GM18526 (cell line): ENCODE measurements around the gene C17orf113.
A peak's percentile ranks its signal among the peaks of the same experiment; 100 is the strongest.

Experiments
- POLR2A ChIP-seq: IDR thresholded peaks from 3 replicates; pipeline ENCODE4 v1.6.1; 2011; ENCODE audit not compliant: insufficient read length; ENCODE audit errors: extremely low read depth

Gene C17orf113

DNA sequence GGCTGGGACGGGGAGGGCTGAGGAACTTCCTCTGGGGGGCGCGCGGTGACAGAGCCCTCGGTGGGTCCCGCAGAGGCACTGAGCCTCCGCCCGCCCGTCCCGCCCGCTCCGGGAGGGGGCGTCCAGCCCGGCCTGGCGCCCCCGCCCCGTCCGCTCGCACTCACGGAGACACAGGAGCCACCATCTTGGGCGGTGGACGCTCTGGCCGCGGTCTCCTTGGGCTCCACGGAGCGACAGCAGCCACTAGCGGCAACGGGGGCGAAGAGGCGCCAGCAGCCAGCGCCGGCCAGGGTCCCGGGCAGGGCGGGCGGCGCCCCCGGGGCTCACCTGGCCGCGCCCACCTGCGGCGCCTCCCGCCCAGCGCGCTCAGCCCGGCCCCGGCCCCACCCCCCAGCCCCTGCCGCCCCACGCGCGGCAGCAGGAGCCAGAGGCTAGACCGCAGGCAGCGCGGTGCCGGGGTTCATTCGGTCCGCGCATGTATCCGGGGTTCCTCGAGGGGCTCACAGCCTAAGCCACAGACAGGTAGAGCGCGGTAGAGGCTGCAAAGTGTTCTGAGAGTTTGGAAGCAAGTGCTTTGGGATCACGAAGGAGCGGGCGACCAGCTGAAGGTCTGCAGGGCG is at the start of gene C17orf113:
C17orf113 (minus strand) TSS at position 209 of the 620 bp plus-strand sequence. CDS start 7,225 bp downstream, outside the sequence.
- peak; percentile 25 for TF ChIP-seq POLR2A

DNA sequence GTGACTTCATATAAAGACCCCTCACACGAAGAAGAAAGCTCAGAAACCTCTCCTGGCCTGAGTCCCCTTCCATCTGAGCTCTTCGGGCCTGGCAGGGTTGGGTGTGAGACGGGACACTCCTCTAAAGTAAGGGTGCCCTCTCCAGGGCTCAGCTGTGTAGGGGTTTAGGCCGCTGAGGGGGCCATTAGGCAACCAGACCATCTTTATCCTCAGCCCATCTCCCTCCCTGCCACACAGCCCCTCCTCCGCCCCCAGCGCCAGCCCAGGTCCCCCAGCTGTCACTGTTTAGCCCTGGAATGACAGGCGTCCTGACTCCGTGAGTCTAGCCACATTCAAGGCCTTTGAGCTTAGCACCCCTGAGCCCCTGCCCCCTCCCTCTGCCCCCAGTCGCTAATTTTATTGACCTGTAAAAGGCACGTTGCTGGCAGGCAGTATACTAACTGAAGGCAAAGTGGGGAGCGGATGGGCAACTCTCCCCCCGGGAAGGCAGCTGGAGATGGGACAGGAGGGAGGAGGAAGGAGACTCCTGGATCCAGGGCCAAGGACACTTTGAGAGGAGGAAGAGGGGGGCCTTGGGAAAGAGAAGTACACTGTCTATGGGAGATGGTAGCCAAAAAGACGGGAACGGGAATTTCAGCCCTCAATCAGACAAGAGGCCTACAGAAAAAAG is 48.5 kb upstream of the C17orf113 start:
- TF ChIP-seq POLR2A, result no peak

DNA sequence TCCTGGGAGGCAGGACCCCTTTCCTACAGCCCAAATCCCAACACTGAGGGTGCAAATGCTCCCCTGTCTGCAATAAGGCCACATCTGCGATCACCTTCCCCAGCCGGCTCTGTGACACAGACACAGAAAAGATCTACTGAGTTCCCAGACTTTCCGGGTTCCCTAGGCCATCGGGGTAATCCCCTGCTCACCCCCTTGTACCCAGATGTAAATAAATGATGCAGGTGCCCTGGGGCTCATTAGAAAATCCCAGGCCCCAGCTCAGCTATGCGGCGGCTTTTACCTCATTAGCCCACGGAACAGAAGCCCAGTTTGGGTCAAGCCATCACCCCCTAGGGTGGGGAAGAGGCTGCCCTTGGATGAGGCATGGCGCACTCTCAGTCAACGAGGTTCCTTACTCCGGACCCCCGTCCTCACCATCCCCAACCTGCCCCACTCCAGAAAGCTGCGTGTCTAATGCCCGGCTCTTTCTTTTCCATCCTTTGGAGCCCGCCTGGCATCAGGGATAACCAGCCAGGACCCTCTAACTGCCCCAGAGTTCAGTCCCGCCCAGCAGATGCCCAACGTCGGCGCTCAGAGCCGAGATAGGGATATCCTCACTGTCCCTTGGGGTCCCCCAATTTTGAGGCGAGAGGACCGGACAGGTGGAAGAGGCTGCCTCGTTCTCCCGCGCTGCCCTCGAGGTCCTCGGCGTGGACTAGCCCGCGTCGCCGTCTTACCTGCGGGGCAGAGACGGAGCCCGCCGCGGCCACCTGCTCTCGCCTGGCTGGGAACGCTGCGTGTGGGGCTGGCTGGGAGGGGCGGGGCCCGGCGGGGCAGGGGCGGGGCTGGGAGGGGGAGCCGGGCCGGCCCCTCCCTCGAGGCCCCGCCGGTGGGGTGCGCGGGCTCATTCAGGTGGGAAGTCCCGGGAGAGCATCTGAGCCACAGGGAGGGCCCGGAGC is 47.6 kb upstream of the C17orf113 start, which contains the start of gene ZNF385C:
ZNF385C (minus strand) TSS at position 783 of the 941 bp plus-strand sequence. CDS start 35,417 bp downstream, outside the sequence.
- no peak for TF ChIP-seq POLR2A

DNA sequence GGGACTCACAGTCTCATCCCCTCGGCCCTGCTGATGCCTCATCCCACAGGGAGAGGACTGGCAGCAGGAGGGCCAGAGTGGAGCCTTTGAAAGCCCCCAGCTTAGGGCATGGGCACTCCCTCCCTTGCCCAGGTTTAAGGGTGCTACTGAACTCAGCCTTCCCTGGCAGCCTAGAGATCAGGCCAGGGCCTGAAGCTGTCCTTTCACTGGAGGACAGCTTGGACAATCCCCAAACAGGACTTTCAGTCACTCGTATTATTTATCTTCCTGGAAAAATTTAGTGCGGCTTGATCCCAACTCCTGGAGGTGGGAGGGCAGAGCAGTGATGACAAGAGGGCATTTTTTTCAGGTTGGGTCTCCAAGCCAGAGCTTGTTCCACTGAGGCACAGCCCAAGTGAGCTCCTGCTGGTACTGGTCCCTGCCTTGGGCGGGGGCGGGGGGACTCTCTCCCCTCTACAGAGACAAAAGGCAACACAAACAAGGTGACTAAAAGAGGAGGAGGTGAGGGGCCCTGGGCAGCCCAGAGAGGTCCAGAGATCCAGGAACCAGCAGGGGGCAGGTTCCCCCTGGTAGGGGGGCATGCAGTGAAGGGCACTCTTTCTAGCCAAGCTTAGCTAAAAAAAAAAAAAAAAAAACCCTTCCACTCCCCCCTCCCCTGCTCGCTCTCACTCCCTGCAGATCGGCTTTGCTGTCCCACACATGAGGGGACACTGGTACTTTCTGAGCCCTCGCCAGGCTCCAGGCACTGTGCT is 46.1 kb upstream of the C17orf113 start:
- no peak for TF ChIP-seq POLR2A

DNA sequence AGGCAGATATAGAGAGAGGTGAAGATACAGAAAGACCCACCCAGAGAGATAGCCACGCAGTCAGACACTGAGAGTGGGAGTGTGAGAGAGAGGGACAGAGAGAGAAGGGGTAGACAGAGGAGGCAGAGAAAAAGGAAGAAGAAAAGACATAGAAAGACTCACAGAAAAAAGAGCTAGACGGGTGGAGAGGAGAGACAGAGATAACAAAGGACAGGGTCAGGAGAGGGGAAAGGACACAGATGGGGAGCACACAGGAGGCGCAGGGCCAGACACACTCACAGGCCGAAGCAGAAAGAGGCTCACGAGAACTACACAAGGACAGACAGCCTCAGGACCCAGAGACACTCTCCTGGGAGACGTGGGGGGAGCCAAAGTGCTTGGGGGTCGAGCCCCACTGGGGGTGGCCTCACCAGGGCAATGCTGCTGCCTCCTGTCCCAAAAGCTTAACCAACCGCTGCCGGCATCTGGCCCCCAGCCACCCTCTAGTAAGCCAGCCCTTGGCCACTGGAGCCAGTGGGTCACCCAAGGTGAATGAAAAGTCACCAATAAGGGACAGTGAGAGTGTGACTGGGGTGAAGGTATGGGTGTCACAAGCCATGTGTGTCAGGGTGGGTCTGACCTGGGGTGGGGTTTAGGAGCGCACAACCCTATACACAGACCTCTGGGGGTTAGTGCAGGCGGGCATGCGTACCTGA is 44.1 kb upstream of the C17orf113 start:
- TF ChIP-seq POLR2A, result no peak

DNA sequence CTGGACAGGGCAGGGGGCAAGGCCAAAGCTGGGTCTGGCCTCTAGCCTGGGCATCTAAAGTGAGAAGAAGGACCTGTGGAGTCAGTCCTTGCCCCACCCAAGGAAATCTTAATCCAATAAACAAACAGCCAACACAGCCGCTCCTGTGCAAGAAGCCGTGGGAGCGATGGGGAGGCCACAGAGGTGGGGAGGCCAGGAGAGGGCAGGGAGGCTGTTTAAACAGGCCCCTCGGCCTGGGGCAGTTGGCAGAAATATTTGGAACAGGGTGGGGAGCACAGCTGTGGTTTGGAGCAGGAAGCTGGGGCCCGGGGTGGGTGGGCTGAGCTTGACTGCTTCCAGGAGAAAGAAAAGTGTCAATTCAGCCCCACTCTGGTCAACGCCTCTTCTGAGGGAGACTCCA is 42.5 kb upstream of the C17orf113 start:
- TF ChIP-seq POLR2A, result no peak

DNA sequence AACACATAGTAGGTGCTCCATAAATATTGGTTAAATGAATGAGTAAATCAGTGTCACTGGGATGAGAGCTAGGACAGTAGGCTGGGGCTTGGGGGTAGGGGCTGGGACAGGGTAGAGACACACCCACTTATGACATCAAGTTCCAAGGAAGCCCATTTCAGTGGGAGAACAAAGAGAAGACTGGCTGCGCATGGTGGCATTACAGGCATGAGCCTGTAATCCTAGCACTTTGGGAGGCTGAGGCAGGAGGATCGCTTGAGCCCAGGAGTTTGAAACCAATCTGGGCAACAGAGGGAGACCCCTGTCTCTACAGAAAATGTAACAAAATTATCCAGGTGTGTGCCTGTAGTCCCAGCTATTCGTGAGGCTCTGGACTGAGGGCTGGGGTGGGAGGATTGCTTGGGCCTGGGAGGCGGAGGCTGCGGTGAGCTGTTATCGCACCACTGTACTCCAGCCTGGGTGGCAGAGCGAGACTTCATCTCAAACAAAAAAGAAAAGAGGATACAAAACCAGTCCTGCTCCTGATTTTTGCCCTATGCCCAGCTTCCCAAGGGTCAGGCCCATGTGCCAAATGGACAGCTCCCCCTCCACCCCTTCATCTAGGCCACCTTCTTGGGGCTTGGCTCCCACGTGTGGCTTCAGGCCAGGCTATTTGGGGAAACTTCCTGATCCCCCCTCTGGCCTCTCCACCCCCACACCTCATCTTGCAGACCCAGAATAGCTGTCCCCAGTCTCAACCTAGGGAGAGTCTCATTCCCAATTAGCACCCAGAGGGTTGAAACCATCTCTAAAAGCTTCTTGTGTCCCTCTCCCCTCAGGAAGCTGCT is 40.8 kb upstream of the C17orf113 start:
- no peak for TF ChIP-seq POLR2A

DNA sequence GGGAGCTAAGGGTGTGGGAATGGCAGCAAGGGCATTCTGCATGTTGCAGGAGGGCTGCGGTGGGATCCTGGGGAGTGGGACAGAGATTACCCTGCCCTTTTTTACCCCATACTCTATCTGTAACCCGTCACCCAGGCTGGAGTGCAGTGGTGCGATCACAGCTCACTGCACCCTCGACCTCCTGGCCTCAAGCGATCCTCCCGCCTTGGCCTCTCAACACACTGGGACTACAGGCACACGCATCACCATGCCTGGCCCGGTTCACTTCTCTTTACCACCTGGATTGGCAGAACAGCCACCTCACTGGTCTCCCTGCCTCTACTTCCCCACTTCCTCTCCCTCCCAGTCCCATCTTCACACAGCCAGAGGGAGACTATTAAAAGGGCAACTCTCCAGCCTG is 38.3 kb upstream of the C17orf113 start:
- TF ChIP-seq POLR2A, result no peak

DNA sequence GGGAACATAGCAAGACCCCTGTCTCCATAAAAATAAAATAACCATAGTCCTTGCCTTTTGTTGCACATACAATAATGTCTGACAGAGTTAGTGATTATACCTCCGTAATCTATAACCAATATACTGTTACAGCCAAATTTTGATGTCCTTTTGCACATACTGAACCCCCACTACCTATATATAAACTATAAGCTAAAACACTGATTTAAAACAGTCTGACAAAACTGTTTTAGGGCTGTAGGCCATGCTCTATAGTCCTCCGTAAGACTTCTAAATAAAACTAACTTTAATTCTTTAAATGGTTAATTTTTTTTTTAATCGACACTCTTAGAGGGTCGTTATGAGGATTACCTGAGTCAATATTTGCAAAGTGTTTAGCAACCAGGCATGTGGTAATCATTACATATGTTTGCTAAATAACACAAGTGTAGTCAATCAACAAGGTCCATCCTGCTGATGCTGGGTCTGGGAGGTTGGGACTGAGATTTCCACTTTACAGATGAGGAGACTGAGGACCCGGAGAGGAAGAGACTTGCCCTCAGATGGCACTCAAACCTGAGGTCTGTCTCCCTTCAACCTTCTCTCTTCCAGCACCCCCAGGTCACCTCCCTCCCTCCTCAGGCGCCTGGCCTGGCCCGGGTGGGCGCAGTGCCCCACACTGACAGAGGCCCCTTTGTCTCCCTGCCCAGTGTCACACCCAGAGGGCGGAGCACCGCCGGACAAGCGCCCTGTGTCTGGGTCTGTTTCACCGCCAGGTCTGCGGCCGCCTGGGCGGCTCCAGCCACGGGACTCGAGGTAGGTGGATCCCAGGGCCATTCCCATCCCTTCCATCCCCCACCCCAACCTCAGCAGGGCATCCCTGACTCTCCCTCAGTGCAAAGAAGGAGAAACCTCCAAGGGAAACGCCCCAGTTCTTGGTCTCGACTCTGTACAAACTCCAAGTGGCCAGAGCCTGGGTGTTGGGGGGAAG is 37.6 kb upstream of the C17orf113 start:
- TF ChIP-seq POLR2A, result no peak

DNA sequence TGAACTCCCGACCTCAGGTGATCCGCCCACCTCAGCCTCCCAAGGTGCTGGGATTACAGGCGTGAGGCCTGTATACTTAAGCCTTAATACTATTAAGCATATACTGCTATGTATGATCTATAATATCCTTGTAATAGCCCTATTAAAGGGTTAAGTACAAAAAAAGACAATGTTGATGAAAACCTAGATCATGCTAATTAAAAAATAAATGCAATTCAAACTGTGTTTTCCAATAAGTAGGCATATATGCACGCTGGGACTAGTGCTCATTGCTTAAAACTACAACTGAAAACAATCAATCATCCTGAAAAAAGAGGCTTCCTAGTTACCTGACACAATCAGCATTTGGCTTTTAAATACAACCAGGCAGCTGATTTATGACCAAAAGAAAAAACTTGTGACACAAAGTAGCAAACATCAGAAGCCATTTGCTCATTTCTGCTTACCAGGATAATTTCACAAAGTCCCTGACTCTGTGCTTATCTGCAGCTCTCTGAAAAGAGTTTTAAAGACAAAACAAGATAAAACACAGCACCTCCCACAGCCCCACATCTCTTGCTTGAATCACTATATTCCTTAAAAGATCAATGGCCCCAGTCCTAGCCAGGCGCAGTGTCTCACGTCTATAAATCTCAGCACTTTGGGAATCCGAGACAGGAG is 36.8 kb upstream of the C17orf113 start:
- no peak for TF ChIP-seq POLR2A

DNA sequence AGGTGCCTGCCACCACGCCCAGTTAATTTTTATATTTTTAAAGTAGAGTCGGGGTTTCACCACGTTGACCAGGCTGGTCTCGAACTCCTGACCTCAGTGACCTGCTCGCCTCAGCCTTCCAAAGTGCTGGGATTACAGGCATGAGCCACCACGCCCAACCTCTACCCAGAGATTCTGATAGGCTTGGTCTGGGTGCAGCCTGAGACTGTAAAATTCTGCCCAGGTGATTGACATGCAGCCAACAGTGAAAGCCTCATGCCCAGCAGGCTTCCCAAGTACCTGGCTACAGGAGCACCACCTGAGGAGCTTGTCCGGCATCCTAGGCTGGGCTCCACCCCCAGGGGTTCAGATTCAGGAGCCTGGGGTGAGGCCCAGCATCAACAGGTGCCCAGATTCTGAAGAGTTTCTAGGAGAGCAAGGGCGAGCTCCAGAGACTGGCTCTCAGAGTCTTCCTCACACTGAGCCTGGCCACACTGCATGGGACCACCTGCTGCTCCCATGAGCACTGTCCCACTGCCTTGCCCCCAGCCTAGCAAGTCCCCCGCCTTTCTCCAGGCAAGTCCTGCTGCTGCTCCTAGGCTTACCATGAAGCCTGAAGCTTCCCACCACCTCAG is 31.2 kb upstream of the C17orf113 start:
- no peak for TF ChIP-seq POLR2A

DNA sequence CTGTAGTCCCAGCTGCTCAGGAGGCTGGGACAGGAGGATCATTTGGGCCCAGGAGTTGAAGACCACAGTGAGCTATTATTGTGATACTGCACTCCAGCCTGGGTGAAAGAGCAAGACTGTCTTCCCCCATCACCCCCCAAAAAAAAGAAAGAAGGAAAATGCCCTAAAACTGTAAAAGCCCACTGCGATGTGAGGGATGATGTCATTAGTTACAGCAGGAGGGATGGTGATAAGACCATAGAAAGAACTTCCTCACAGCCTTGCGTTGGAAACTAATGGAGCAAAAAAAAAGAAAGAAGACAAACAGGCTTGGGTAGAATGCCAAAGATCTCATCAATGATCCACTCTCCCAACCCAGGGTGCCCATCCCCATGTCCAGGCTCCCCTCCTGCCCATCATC is 29.1 kb upstream of the C17orf113 start:
- no peak for TF ChIP-seq POLR2A
